ENCODE data around the gene FAM13A.
A peak's percentile ranks its signal among the peaks of the same experiment; 100 is the strongest.

The FAM13A gene

GRCh38 chr4:88705223-88705622 lies 351.8 kb downstream of the FAM13A start:
- no peak for DNase-seq

GRCh38 chr4:88702782-88703181 lies 354.2 kb downstream of the FAM13A start:
- DNase-seq, result no peak

- DNase-seq, result no peak
Observed at GRCh38 chr4:88698519-88698918, 358.5 kb downstream of the FAM13A start.

GRCh38 chr4:88697588-88698329 lies 359.2 kb downstream of the FAM13A start, which contains the start of gene NAP1L5:
Gene NAP1L5, minus strand, starts transcription at chr4:88697829. Its CDS starts 75 bp downstream, at chr4:88697754.
- DNase-seq, result peak; percentile 30 to 48

- no peak for DNase-seq
Observed at GRCh38 chr4:88697141-88697540, 359.8 kb downstream of the FAM13A start.

GRCh38 chr4:88696630-88697029 lies 360.4 kb downstream of the FAM13A start:
- DNase-seq, result no peak

- DNase-seq, result no peak
Observed at GRCh38 chr4:88693792-88694191, 363.2 kb downstream of the FAM13A start.

- no peak for DNase-seq
Observed at GRCh38 chr4:88690355-88690754, 366.6 kb downstream of the FAM13A start.

- no peak for DNase-seq
Observed at GRCh38 chr4:88681209-88681608, 375.8 kb downstream of the FAM13A start.
